SK-N-SH (cell line): ENCODE measurements around the gene ITPRID1. TPM values are rescaled to one million over a fixed set of nuclear protein-coding genes. Genes with fewer than 3 reads are reported as not detected.

Experiments
- CTCF ChIA-PET: fragments of 300-600, 350-600 bp; formaldehyde crosslinking; extraction: SDS; loops from one replicate; lab custom pipeline; 2021; lab: Yijun Ruan, JAX
- POLR2A ChIA-PET: fragments of 350-600 bp; sonication (Branson Sonifier 250); formaldehyde crosslinking; extraction: SDS; loops from one replicate; lab custom pipeline; 2020; ENCODE audit warnings: antibody characterized with exemption, inconsistent platforms; lab: Yijun Ruan, JAX
- DNase-seq: peaks from one replicate; pipeline ENCODE4 v3.0.0; 2012
- H2AFZ ChIP-seq: fragments of 200-600 bp; sonication (generic); 2 replicates; pipeline ENCODE4 v1.8.1; 2016; ENCODE audit warnings: antibody characterized with exemption, mild to moderate bottlenecking, low read depth
- H3F3A ChIP-seq: fragments of 200-600 bp; sonication (generic); replicated peaks from 2 replicates; pipeline ENCODE3; 2016; ENCODE audit warnings: antibody characterized with exemption, mild to moderate bottlenecking; ENCODE audit not compliant: insufficient read depth
- H3K27ac ChIP-seq, 2 experiments: fragments of 200-500 bp in 1 of 2; fragments of 200-600 bp in 1 of 2; sonication (Bioruptor generic) in 1 of 2; sonication (generic), shearing (Covaris generic) in 1 of 2; 2 replicates each; pipeline versions ENCODE4 v1.5.1 to v1.6.1; 2014 to 2016; ENCODE audit warnings: low read depth in 2 of 2, inconsistent platforms in 1 of 2, low read length in 1 of 2, mild to moderate bottlenecking in 1 of 2, mixed read lengths in 1 of 2
- H3K27me3 ChIP-seq: fragments of 200-600 bp; sonication (generic), shearing (Covaris generic); 2 replicates; pipeline ENCODE4 v1.6.1; 2016; ENCODE audit warnings: mixed run types; ENCODE audit not compliant: insufficient read depth
- H3K36me3 ChIP-seq, 2 experiments: fragments of 200-500 bp in 1 of 2; fragments of 200-600 bp in 1 of 2; sonication (Bioruptor generic) in 1 of 2; sonication (generic) in 1 of 2; replicated peaks in 1 of 2; 2 replicates each; pipeline versions ENCODE3 to v1.5.1; 2014 to 2016; ENCODE audit warnings: low read length in 1 of 2, mild to moderate bottlenecking in 1 of 2; ENCODE audit not compliant: insufficient read depth in 2 of 2, control insufficient read depth in 1 of 2
- H3K4me1 ChIP-seq, 2 experiments: fragments of 200-500 bp in 1 of 2; fragments of 200-600 bp in 1 of 2; sonication (Bioruptor generic) in 1 of 2; sonication (generic), shearing (Covaris generic) in 1 of 2; 2 replicates each; pipeline versions ENCODE4 v1.5.1 to v1.6.1; 2014 to 2016; ENCODE audit warnings: low read depth in 1 of 2, low read length in 1 of 2, mixed run types in 1 of 2; ENCODE audit not compliant: insufficient read depth in 2 of 2, control insufficient read depth in 1 of 2
- H3K4me2 ChIP-seq: fragments of 200-600 bp; sonication (generic), shearing (Covaris generic); 2 replicates; pipeline ENCODE4 v1.6.1; 2017; ENCODE audit warnings: mixed run types
- H3K4me3 ChIP-seq, 2 experiments: fragments of 200-500 bp in 1 of 2; fragments of 200-600 bp in 1 of 2; sonication (Bioruptor generic) in 1 of 2; sonication (generic), shearing (Covaris generic) in 1 of 2; 2 replicates each; pipeline versions ENCODE4 v1.5.1 to v1.8.1; 2014 to 2016; ENCODE audit warnings: low read depth in 2 of 2, inconsistent platforms in 1 of 2, low read length in 1 of 2, mild to moderate bottlenecking in 1 of 2, mixed read lengths in 1 of 2, moderate library complexity in 1 of 2
- H3K79me2 ChIP-seq: fragments of 200-600 bp; sonication (generic); 2 replicates; pipeline ENCODE4 v1.8.1; 2017; ENCODE audit warnings: mild to moderate bottlenecking; ENCODE audit not compliant: insufficient read depth
- H3K9ac ChIP-seq: fragments of 200-600 bp; sonication (generic); 2 replicates; pipeline ENCODE4 v1.6.1; 2017; ENCODE audit warnings: mixed run types
- H3K9me2 ChIP-seq: fragments of 200-600 bp; sonication (generic); 2 replicates; pipeline ENCODE4 v1.6.1; 2017; ENCODE audit warnings: mixed run types
- H3K9me3 ChIP-seq: fragments of 200-600 bp; sonication (generic); 2 replicates; pipeline ENCODE4 v1.6.1; 2017; ENCODE audit warnings: mixed run types, mild to moderate bottlenecking, moderate library complexity
- H4K20me1 ChIP-seq: fragments of 200-600 bp; sonication (generic); 2 replicates; pipeline ENCODE4 v1.6.1; 2017; ENCODE audit warnings: mild to moderate bottlenecking, mixed run types; ENCODE audit not compliant: insufficient read depth
- EP300 ChIP-seq, 2 experiments: IDR thresholded peaks; 2 replicates each; pipeline versions ENCODE4 v1.4.0 to v1.6.1; 2012; ENCODE audit warnings: borderline replicate concordance in 1 of 2, low read depth in 1 of 2, low read length in 1 of 2
- FOSL2 ChIP-seq: IDR thresholded peaks from 2 replicates; pipeline ENCODE4 v1.4.0; 2012; ENCODE audit warnings: low read depth, mild to moderate bottlenecking, moderate library complexity, borderline replicate concordance
- FOXJ3 ChIP-seq: sonication (generic); formaldehyde crosslinking; IDR thresholded peaks from 2 replicates; pipeline ENCODE4 v1.5.1; 2020; ENCODE audit warnings: mild to moderate bottlenecking, missing genetic modification reagents
- FOXM1 ChIP-seq: IDR thresholded peaks from 2 replicates; pipeline ENCODE4 v1.4.0; 2012; ENCODE audit warnings: low read depth, mild to moderate bottlenecking
- GATA2 ChIP-seq: sonication (generic); formaldehyde crosslinking; IDR thresholded peaks from 2 replicates; pipeline ENCODE4 v1.5.0; 2020; ENCODE audit warnings: mild to moderate bottlenecking, missing genetic modification reagents
- JUND ChIP-seq: IDR thresholded peaks from 2 replicates; pipeline ENCODE4 v1.4.0; 2012
- MEF2A ChIP-seq: IDR thresholded peaks from 2 replicates; pipeline ENCODE4 v1.4.0; 2012; ENCODE audit warnings: low read depth, borderline replicate concordance
- PBX3 ChIP-seq: IDR thresholded peaks from 2 replicates; pipeline ENCODE4; 2012
- RAD21 ChIP-seq: IDR thresholded peaks from 2 replicates; pipeline ENCODE4 v1.6.1; 2012; ENCODE audit warnings: mild to moderate bottlenecking, low read length
- RCOR1 ChIP-seq: fragments of 150-350 bp; IDR thresholded peaks from 2 replicates; pipeline ENCODE4 v1.6.1; 2017; ENCODE audit warnings: antibody characterized with exemption, low read length
- RXRA ChIP-seq: IDR thresholded peaks from 2 replicates; pipeline ENCODE4 v1.4.0; 2012; ENCODE audit warnings: low read depth, mild to moderate bottlenecking, borderline replicate concordance
- SMC3 ChIP-seq: IDR thresholded peaks from 2 replicates; pipeline ENCODE4 v1.6.1; 2012; ENCODE audit warnings: low read depth, low read length, improper control_type of control experiment
- WGBS: methylation state at CpG from one replicate; pipeline ENCODE4 v1.1.6; 2017; ENCODE audit warnings: low lambda C conversion rate; 5-methylcytosine and 5-hydroxymethylcytosine counted together
- polyA plus RNA-seq, 3 experiments: library from polyadenylated mRNA; depleted of rRNA; stranded (reverse); fragments of >200 nt; gene quantifications; 2 replicates each; pipeline ENCODE4 v1.2.3, GENCODE V29; 2012

The ITPRID1 gene
- polyA plus RNA-seq, 1 of the 3 experiments (the other 2 are of a cell fraction) = not detected

GRCh38 chr7:31679574-31680305 lies 165.8 kb downstream of the ITPRID1 start:
- Histone ChIP-seq H3K9me2 (no peaks in the 10 kb centered on the region), H3K27me3 (peaks cover 3% of the 10 kb centered on the region; the same call in 1 of the 2 replicates), H3K27ac (no peak overlapping the region), H3K4me1 (no peaks in the 10 kb centered on the region), H3K4me2 (no peak overlapping the region), H3K79me2 (no peaks in the 10 kb centered on the region), H2AFZ (no peak overlapping the region), H4K20me1 (no peaks in the 10 kb centered on the region), H3K36me3 (no peaks in the 10 kb centered on the region), H3F3A (no peaks in the 10 kb centered on the region), H3K9ac (no peak overlapping the region), H3K4me3 (no peak overlapping the region), H3K9me3 (no peaks in the 10 kb centered on the region)
- CTCF ChIA-PET = interaction anchor here (1.8 kb wide), 1 partner anchor 545 kb away, joined by 7 read pairs; no protein-coding TSS in a partner anchor
- WGBS = 4% methylated on average over 12 of the region's 12 CpGs
- DNase-seq = no peak
- POLR2A ChIA-PET = no interaction called here
- TF ChIP-seq JUND (no peak), RXRA (no peak)

- H4K20me1 ChIP-seq = no peaks in the 10 kb centered on the region
- under 1% methylated on average over 5 of the region's 5 CpGs for WGBS
- H3K27me3 ChIP-seq = peaks cover 15% of the 10 kb centered on the region; the same call in 1 of the 2 replicates
- no peak overlapping the region for H3K4me2 ChIP-seq
- H3K27ac ChIP-seq = no peak overlapping the region
- no peak for DNase-seq
- no peaks in the 10 kb centered on the region for H3F3A ChIP-seq
- no peaks in the 10 kb centered on the region for H3K79me2 ChIP-seq
- H2AFZ ChIP-seq = no peak overlapping the region
- H3K36me3 ChIP-seq = no peaks in the 10 kb centered on the region
- H3K9me3 ChIP-seq = no peaks in the 10 kb centered on the region
- H3K9ac ChIP-seq = no peak overlapping the region
- H3K4me3 ChIP-seq = no peak overlapping the region
- ChIA-PET CTCF (no interaction called here), POLR2A (no interaction called here)
- no peaks in the 10 kb centered on the region for H3K4me1 ChIP-seq
- TF ChIP-seq RAD21 (no peak), RCOR1 (no peak), FOXJ3 (CRISPR knock-in tag) (no peak), FOXM1 (no peak), MEF2A (no peak), PBX3 (no peak), SMC3 (no peak), JUND (no peak), FOSL2 (no peak), EP300 (IDR thresholded peaks at IDR 0.05; ENCODE audit: borderline replicate concordance in 1 of 2, low read depth in 1 of 2, low read length in 1 of 2) (no peak), GATA2 (no peak)
- H3K9me2 ChIP-seq = no peaks in the 10 kb centered on the region
Measured at GRCh38 chr7:31683445-31684225, 169.7 kb downstream of the ITPRID1 start.
